GM18517 (cell line): ENCODE data around the gene VAV2.
"Not testable (repeated sequence)": the region's sequence is repeated elsewhere in the genome, so short reads cannot be mapped to it uniquely, and the experiment has no call there.

Source experiments
- ATAC-seq: cut with Tn5 transposase; IDR thresholded peaks from one replicate; pipeline ENCODE4 v1.9.1; 2021; ENCODE audit warnings: mild to moderate bottlenecking, moderate library complexity; ENCODE audit not compliant: unreplicated experiment

VAV2 gene

DNA sequence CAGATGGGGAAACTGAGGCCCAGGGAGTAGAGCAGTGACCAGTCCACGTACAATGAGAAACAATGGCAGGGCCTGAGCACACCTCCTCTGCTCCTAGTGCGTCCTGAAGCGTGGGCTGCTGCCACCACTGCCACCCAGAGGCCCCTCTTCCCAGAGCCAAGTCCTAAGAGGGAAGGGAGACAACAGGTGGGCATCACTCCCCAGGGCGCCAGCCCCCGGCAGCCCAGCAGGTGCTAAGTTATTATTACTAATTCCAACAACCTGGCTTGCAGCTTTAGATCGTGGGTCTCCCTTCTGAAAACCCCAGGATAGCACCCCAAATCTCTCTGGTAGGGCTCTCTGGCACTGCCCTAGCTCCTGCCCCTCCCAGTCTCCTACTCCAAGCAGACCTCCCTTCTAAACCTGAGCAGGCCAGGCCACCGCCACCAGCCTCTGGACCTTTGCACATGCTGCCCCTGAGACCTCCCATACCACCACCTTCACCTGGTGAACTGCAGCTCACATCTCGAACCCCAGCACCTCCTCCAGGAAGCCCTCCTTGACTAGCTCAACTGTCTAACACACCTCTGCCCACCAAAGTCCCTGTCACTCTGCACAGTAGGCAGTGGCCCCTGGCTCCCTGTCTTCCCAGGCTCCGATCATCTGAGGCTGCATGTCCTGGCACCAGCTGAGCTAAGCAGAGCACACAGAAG lies 65.8 kb downstream of the VAV2 start:
- ATAC-seq: no peak

DNA sequence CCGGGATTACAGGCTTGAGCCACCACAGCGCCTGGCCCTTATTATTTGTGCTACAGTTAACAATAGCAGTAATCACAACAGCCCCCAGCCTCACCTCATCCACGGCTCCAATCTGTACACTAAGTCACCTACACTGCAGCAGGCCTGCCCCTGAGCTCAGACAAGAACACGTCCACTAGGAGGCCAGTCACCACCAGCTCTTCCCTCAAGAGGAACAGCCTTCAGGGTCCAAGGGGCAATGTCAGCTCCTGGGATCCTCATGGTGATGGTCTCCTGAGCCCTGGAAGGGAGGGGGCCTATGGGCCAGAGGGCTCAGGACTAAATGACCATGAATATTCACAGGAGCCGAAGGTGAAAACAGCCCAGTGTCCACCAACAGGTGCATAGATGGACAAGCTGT lies 67.7 kb downstream of the VAV2 start:
- ATAC-seq: no peak

DNA sequence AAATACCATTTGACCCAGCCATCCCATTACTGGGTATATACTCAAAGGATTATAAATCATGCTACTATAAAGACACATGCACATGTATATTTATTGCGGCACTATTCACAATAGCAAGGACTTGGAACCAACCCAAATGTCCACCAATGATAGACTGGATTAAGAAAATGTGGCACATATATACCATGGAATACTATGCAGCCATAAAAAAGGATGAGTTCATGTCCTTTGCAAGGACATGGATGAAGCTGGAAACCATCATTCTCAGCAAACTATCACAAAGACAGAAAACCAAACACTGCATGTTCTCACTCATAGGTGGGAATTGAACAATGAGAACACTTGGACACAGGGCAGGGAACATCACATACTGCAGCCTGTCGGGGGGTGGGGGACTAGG lies 68.5 kb downstream of the VAV2 start:
- not testable (repeated sequence) for ATAC-seq

DNA sequence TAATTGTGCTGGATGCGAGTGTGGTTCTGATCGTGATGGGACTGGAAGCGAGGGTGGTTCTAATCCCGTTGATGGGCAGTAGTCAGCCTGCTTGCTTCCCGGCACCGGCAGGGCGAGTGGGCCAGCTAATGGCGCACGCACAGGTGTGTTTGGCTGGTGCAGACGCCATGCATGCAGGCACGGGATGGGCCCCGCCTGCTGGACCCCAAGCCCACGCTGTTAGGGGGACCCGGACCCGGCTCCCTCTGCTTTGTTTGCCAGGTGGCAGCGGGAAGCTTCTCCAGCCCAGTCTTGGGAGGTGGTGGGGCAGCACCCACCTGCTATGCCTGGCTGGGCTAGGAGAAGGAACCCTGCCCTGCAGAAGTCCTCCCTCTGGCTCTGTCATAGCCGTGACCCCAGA lies 70.3 kb downstream of the VAV2 start:
- no peak for ATAC-seq

DNA sequence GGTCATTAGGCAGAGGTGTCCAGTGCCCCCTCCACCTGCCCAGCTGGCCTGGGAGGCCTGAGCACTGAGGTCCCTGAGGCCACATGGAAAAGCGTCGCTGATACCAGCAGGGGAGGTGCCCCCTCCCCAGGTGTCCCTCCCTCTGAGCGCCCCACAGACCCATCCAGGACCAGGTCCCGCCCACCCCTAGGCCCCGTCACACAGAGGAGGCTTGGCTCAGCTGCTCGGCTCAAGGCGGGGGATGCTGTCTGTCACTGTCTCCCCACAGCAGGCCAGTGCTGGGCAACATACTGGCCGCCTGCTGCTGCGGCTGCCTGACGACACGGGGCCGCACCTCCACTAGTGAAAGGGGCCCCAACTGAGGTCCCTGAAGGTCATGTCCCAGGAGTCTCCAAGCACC lies 71.7 kb downstream of the VAV2 start:
- no peak for ATAC-seq

DNA sequence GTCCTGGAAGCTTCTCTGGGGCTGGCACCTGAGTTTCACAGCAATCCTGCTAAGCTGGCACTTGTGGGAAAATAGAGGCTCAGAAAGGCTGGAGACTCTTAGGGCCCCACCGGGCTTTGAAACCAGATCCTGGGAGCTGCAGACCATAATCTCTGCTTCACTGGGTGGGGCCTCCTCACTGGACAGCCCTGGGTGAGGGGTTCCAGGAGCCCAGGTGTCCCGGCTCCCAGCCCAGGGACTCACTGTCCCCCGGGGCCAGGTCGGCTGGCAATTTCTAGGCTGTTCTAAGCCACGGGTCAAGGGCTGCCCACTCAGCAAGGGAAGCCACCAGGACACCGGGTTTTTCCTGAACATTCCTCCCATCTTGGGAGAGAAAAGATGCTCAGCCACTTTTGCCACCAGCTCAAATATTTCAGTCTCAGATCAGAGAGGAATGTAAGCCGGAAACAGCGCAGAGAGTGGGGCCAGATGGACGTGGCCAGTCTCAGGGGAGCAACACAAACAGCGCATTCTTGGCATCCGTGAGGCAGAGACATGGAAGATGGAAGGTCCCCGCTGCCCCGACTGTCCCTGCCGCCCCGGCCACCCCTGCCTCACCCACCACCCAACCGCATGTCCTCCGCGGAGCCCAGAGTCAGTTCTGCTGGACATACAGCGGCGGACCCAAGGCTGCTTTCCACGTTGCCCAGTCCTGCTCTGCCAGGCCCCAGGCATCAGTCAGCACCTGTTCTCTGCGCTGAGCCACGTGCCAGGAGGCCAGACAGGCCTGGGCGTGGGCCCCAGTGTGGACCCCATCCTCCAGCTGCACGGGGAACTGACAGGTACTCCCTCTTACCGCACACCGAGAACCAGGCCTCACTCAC lies 72.6 kb downstream of the VAV2 start:
- no peak for ATAC-seq

DNA sequence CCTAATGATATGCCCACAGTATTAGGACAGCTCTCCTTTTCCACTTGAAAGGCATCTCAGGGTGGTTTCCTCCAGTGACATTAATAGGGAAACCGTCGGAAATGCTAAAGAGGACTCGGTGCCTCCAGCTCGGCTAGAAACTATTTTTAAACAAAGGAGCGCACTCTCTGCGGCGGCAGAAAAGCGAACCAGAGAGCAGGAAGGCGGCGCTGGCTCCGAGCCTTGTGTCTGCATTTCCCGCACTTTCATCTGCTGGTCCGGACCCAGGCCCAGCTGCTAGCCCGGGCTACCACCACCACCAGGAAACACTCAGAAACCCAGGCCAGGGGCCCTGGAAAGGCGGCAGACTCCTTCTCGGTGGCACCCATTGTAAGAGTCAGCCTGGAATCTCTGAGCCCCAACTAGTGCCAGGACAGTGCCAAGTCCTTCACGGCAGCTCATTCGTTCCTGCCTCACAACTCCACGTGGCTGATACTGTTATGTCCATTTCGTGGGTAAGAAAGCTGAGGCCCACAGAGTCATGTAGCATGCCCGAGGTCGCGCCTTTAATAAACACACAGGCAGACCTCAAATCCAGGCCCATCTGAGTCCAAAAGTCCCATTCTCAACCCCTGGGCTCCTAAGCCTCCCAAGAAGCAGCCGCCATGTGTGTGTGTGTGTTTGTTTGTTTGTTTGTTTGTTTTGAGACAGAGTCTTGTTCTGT lies 73.9 kb downstream of the VAV2 start:
- no peak for ATAC-seq

DNA sequence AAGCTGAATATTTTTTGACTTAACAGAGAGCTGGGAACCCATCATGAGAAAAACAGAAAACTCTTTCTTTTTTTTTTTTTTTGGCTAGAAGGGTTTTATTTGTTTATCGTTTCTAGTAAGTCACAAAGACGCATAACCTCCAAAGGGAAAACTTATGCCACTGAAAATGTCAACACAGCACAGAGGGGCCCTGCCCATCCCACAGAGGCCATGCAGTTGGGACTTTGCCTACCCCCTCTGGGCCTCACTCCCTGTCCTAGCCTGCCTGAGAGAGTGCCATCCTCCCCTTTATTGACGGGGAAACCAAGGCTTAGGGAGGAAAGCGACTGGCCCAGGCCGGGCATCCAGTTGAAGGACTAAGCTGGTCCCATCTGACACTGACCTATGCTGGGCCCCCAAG lies 74.7 kb downstream of the VAV2 start:
- no peak for ATAC-seq

DNA sequence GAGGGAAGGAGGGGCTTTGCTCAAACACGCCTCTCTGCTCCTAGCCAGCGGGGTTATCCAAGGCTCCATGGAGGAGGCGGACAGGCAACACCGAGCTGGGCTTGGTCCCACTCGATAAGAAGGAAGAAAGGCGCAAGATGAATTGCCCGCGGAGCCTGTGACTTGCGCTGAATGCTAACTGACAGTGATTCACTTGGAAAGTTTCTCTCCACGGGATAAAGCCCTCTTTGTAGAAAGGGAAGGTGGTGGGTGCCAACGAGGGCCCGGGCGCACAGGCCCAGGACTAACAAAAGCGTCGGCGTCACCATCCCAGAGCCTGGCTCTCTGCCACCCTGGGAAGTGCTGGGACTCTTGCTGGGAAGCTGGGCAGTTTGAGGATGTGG lies 76.0 kb downstream of the VAV2 start:
- ATAC-seq: no peak

DNA sequence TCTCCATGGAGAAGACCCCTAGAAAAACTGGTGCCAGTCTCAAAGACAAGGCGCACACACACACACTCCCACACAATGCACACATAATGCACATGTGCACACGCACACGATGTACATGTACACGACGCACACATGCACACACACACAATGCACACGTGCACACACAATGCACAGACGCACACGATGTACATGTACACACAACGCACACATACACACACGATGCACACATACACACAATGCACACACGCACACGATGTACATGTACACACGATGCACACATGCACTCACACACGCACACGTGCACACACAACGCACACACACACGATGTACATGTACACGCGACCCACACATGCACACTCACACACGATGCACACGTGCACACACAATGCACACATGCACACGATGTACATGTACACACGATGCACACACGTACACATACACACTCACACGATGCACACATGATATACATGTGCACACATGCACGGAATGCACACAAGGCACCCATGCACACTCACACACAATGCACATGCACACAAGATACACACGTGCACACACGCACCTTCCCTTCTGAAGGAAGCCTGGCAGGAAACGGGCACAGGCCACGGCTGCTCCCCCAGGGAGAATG lies 76.5 kb downstream of the VAV2 start:
- ATAC-seq: no peak

DNA sequence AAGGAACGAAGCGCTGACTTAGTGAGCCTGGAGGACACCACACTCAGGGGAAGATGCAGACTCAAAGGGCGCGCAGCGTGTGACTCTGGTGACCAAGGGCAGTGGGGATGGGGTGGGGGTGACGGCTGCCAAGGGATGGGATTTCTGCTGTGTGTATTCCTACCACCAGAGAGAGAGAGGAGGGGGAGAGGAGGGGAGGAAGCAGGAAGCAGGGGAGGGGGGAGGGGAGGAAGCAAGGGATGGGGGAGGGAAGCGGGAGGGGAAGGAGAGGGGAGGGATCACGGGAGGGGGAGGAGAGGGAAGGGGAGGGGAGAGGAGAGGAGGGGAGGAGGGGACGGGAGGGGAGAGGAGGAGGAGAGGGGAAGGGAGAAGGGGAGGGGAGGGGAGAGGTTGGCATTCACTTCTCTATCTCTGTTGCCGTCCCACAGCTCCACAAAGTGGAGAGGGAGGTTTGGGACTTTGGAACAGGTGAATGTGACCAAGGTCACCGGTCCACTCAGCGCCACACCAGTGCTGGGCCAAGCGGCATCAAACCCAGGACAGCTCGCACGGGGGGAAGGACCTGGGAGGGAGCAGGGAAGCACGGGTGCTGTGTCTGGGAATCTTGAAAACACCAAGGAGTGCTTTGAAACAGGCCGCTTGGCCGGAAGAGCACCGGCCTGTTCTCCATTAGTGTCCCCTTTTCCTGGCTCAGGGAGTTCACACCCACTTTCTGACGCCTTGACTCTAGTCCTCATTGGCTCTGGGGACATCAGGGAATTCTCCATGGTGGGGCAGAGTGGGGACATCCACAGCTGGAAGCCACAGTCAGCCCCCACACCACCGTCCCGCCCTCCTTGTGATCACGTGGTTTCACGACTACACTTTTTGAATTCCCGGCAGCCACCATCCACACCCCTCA lies 77.4 kb downstream of the VAV2 start:
- no peak for ATAC-seq

DNA sequence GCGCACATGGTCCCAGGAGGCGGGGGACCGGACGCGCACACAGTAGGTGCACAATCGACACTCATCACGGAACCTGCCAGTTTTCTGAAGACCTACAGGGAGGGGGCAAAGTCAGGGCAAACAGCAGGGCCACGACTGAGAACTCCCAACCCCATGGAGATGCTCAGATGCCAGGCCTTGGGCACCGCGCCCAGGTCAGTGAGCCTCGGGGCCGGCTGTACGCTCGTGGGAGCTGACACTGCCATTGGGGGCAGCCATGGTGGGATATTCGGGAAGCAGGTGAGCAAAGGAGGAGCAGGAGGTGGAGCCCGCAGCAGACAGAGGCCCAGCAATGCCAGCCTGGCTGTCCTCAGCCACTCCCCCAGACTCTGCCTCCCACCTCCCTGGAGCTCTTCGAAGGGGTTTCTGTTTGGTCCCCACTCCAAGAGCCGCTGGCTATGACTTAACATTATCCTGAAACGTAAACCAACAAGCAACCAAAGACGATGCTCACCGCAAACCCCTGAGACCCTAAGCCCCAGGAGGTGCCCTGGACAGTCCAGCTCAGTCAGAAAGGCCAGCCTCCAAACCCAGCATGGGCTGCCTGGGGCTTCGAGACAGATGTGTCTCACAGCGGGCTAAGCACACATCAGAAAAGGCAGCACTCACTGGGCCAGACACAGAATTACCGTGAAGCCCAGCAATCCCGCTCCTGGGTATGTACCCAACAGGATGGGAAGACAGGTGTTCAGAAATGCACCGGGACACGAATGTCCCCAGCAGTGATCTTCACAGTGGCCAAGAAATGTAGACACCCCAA lies 78.4 kb downstream of the VAV2 start:
- ATAC-seq: no peak

DNA sequence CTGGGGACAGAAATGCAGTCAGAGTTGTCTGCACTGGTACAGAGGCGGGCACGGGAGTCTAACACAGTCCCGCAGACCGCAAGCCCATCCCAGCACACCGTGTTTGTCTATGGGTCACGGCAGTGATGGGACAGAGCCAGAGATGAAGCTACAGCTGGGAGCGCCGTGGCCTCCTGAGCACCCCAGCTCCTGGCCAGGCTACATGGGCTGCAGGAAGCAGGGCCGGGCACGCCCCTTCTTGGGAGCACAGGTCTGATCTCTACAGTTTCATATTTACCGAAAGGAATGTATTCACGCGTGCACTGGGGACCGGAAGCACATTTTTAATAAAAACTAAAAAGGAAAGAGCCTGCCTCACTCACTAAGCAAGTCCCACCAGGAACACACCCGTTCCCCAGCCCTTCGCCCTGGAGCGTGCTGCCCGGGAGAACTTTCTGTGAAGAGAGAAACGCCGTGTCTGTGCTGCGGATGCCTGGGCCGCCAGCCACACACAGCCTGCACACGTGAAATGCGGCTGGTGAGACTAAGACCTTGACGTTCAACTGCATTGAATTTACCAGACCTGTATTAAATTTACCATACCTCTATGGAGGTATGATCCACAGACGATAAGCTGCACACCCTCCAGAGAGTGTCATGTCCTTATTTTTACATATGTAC lies 81.1 kb downstream of the VAV2 start:
- ATAC-seq: no peak

DNA sequence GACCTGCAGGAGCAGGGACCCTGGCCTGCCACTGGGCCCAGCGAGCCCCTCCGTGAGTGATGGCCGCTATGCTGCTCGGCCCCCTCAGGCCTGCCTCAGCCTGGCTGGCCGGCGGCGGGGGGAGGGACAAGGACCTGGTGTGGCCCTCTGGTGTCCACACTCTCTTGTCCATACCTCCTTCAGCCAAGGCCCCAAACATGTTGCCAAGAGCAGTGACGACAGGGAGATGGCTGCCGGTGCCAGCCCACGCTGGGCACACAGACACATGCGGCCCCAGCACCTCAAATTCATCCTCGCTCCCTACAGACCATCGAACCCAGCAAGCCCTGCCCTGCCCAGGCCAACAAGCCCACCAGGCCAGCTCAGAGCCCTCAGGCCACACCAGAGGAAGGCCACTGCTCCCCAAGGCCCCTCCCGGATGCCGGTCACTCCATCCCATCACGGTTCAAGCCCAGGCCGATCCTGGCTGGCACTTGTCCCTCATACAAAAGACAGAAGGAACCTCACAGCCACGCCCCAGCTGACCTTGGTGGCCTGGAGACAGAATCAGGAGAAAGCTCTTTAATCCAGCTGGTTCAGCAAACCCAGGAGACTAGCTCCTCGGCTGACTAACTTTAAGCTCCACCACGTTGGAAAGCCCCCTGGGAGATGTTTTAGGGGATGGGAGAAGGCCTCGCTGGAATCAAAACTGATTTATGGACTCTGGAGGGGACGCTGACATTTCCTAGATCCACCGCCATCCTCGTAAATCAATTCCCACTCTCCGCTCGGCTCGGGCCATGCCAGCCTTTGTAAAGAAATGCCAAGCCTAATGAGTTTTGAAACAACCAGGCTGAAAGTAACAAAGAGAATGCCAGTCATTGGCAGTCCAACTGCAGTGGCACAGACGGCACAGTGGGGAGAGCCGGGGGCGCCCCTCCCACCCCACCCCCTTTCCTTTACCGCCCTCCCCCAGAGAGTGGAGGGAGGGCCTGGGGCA lies 84.9 kb downstream of the VAV2 start:
- no peak for ATAC-seq

DNA sequence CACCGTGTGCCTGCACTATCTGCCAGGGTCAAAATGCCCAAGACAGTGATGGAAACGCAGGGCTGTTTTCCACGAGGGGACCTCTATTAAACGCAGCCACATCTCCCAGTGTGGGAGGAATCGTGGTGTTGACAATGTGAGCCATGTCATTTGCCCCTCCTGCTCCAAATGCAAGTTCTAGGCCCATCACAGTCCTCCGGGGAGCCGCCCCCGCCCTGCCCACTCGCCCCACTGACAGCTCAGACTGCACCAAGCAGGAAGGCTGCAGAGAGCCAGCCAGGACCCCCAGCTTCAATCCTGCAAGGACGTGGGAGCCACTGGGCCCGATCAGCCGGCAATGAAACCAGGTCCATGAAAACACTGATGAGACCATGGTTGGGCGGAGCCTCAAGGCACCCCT lies 85.9 kb downstream of the VAV2 start:
- ATAC-seq: no peak

DNA sequence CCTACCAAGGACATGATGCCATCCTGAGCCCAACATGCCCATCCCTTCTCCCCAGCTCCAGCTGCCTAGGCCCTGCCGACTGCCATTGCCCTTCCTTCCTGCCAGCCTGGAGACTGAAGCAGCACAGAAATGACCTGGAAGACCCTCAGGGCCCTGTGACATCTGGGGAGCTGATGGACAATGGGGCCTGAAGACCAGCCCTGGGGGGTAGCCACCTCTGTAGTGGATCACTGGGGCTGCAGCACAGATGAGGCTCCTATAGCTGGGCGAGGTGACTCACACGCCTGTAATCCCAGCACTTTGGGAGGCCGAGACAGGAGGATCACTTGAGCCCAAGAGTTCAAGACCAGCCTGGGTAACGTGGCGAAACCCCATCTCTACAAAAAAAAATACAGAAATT lies 86.6 kb downstream of the VAV2 start:
- no peak for ATAC-seq

DNA sequence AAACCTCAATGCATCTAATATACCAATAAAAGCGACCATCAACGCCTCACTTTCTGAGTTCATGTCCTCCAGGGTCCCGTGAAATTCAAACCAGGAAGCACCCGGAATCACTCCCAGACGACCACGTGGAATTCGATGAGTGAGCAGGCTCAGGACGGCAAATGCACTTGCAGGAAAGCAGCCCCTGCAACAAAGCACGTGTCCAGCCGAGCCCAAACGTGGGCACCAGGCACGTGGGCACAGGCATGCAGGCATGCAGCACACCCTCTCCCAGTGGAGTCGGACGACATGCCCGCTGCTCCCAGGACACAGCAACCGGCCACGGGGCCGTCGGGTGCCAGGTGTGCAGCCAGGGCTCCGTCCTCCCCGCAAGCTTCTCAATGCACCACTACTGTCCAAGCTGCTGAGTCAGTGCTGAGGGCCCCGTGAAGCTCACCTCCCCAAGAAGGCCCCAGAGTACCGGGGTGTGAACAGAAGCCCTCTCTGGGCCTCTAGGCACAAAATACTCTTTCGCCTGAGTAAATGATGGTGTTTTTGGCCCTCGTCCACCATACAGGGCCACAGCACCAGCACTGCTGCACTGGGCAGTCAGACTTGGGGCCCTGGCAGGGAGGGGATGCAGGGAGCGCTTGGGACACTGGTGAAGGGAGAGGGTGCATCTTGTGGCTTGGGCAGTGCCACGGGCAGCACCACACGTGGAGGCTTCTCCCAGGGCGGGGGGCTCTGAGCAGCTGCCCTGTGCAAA lies 87.6 kb downstream of the VAV2 start:
- no peak for ATAC-seq
